Bronchial epithelial cell (primary cell): ENCODE measurements around the gene CDK18. TPM values are rescaled to one million over a fixed set of nuclear protein-coding genes. Genes with fewer than 3 reads are reported as not detected.

Source experiments
- DNase-seq: peaks from one replicate; pipeline ENCODE4 v3.0.0-alpha.2; 2010; ENCODE audit warnings: low read depth
- FAIRE-seq: peaks from 2 replicates; lab custom pipeline; 2011; peaks lifted over from hg19 to GRCh38; lab: Jason Lieb, UNC
- H3K27me3 ChIP-seq: 2 replicates; pipeline ENCODE4 v1.5.1; 2011; ENCODE audit warnings: low read length; ENCODE audit not compliant: control insufficient read depth, insufficient read depth
- H3K36me3 ChIP-seq: 2 replicates; pipeline ENCODE4 v1.5.1; 2011; ENCODE audit warnings: low read length; ENCODE audit not compliant: control insufficient read depth, insufficient read depth
- H3K4me3 ChIP-seq: 2 replicates; pipeline ENCODE4 v1.5.1; 2011; ENCODE audit warnings: mild to moderate bottlenecking, low read depth, low read length, control low read depth
- CTCF ChIP-seq: IDR thresholded peaks from 2 replicates; pipeline ENCODE4 v1.5.1; 2011; ENCODE audit warnings: mild to moderate bottlenecking, moderate library complexity, low read length, control low read depth, inconsistent platforms; ENCODE audit not compliant: insufficient read depth, severe bottlenecking
- total RNA-seq: library from RNA; depleted of rRNA; stranded (reverse); fragments of >200 nt; gene quantifications from 2 replicates; pipeline ENCODE4 v1.2.1, GENCODE V29; 2014

CDK18 gene
- total RNA-seq, 1 donor from 2014 or later: 1.8 TPM

- peak; percentile 72 for FAIRE-seq
- no peak for TF ChIP-seq CTCF
- Histone ChIP-seq H3K36me3 (peaks cover 1% of the 10 kb centered on the region), H3K4me3 (no peak overlapping the region), H3K27me3 (no peaks in the 10 kb centered on the region)
- DNase-seq: no peak
Measured at GRCh38 chr1:205514211-205515142, 10.0 kb downstream of the CDK18 start.

GRCh38 chr1:205515781-205516253 is 11.3 kb downstream of the CDK18 start:
- Histone ChIP-seq H3K27me3 (no peaks in the 10 kb centered on the region), H3K4me3 (no peak overlapping the region), H3K36me3 (peaks cover 1% of the 10 kb centered on the region)
- DNase-seq (no peak), FAIRE-seq (no peak)
- TF ChIP-seq CTCF: no peak

GRCh38 chr1:205516362-205516761 is 11.9 kb downstream of the CDK18 start:
- Histone ChIP-seq H3K36me3 (peaks cover 1% of the 10 kb centered on the region), H3K4me3 (no peak overlapping the region), H3K27me3 (no peaks in the 10 kb centered on the region)
- FAIRE-seq (no peak), DNase-seq (no peak)
- TF ChIP-seq CTCF: no peak

- no peak for TF ChIP-seq CTCF
Measured at GRCh38 chr1:205517288-205517687, 12.8 kb downstream of the CDK18 start.

GRCh38 chr1:205517763-205518162 is 13.3 kb downstream of the CDK18 start:
- DNase-seq (no peak), FAIRE-seq (no peak)
- no peak for TF ChIP-seq CTCF
- Histone ChIP-seq H3K36me3 (peaks cover 1% of the 10 kb centered on the region), H3K27me3 (no peaks in the 10 kb centered on the region), H3K4me3 (no peak overlapping the region)

More at GRCh38 chr1:205517288-205517687, 12.8 kb downstream of the CDK18 start:
- H3K27me3 ChIP-seq: no peaks in the 10 kb centered on the region
- DNase-seq (no peak), FAIRE-seq (no peak)
- no peak overlapping the region for H3K4me3 ChIP-seq
- peaks cover 1% of the 10 kb centered on the region for H3K36me3 ChIP-seq
